Measurements from ENCODE around the gene GNG7. TPM values are rescaled to one million over a fixed set of nuclear protein-coding genes. Genes with fewer than 3 reads are reported as not detected.

The GNG7 gene
- polyA plus RNA-seq, 1 donor: 2.2 TPM

GRCh38 chr19:2726904-2727639 is 24.6 kb upstream of the GNG7 start:
- no peaks in the 10 kb centered on the region for H3K36me3 ChIP-seq (ENCODE audit: control insufficient read depth, insufficient read depth, low read length)
- DNase-seq: no peak
- no peaks in the 10 kb centered on the region for H3K4me1 ChIP-seq (ENCODE audit: control insufficient read depth, insufficient read depth, low read length)
- no CpG with 5 or more reads among the region's 26 CpGs for WGBS (ENCODE audit: insufficient coverage, low lambda C conversion rate)
- H3K27ac ChIP-seq (ENCODE audit: low read length): no peak overlapping the region
- no peak overlapping the region for H3K4me3 ChIP-seq (ENCODE audit: low read length)
- H3K9me3 ChIP-seq (ENCODE audit: control insufficient read depth, low read depth, low read length): peaks cover 3% of the 10 kb centered on the region
- H3K27me3 ChIP-seq (ENCODE audit: control insufficient read depth, insufficient read depth, low read length): peaks cover 45% of the 10 kb centered on the region

- Histone ChIP-seq H3K27ac (ENCODE audit: low read length) (no peak overlapping the region), H3K4me3 (ENCODE audit: low read length) (no peak overlapping the region), H3K27me3 (ENCODE audit: control insufficient read depth, insufficient read depth, low read length) (peaks cover 53% of the 10 kb centered on the region), H3K4me1 (ENCODE audit: control insufficient read depth, insufficient read depth, low read length) (no peaks in the 10 kb centered on the region), H3K36me3 (ENCODE audit: control insufficient read depth, insufficient read depth, low read length) (no peaks in the 10 kb centered on the region), H3K9me3 (ENCODE audit: control insufficient read depth, low read depth, low read length) (peaks cover 3% of the 10 kb centered on the region)
- WGBS (ENCODE audit: insufficient coverage, low lambda C conversion rate): 33% methylated on average over 1 of the region's 15 CpGs
- DNase-seq: no peak
These were observed 23.8 kb upstream of the GNG7 start for GRCh38 chr19:2726160-2726855.

GRCh38 chr19:2724148-2724557 is 21.7 kb upstream of the GNG7 start:
- no CpG with 5 or more reads among the region's 7 CpGs for WGBS (ENCODE audit: insufficient coverage, low lambda C conversion rate)
- Histone ChIP-seq H3K27me3 (ENCODE audit: control insufficient read depth, insufficient read depth, low read length) (peaks cover 67% of the 10 kb centered on the region), H3K4me3 (ENCODE audit: low read length) (no peak overlapping the region), H3K36me3 (ENCODE audit: control insufficient read depth, insufficient read depth, low read length) (no peaks in the 10 kb centered on the region), H3K27ac (ENCODE audit: low read length) (no peak overlapping the region), H3K4me1 (ENCODE audit: control insufficient read depth, insufficient read depth, low read length) (no peaks in the 10 kb centered on the region), H3K9me3 (ENCODE audit: control insufficient read depth, low read depth, low read length) (peaks cover 11% of the 10 kb centered on the region)
- DNase-seq: no peak

GRCh38 chr19:2723747-2724146 is 21.3 kb upstream of the GNG7 start:
- no CpG with 5 or more reads among the region's 14 CpGs for WGBS (ENCODE audit: insufficient coverage, low lambda C conversion rate)
- H3K4me3 ChIP-seq (ENCODE audit: low read length): no peak overlapping the region
- no peak for DNase-seq
- H3K9me3 ChIP-seq (ENCODE audit: control insufficient read depth, low read depth, low read length): peaks cover 11% of the 10 kb centered on the region
- no peaks in the 10 kb centered on the region for H3K4me1 ChIP-seq (ENCODE audit: control insufficient read depth, insufficient read depth, low read length)
- H3K27me3 ChIP-seq (ENCODE audit: control insufficient read depth, insufficient read depth, low read length): peaks cover 71% of the 10 kb centered on the region
- H3K27ac ChIP-seq (ENCODE audit: low read length): no peak overlapping the region
- H3K36me3 ChIP-seq (ENCODE audit: control insufficient read depth, insufficient read depth, low read length): no peaks in the 10 kb centered on the region

GRCh38 chr19:2723345-2723715 is 20.8 kb upstream of the GNG7 start:
- H3K27ac ChIP-seq (ENCODE audit: low read length): no peak overlapping the region
- H3K9me3 ChIP-seq (ENCODE audit: control insufficient read depth, low read depth, low read length): peaks cover 11% of the 10 kb centered on the region
- DNase-seq: no peak
- no CpG with 5 or more reads among the region's 13 CpGs for WGBS (ENCODE audit: insufficient coverage, low lambda C conversion rate)
- no peaks in the 10 kb centered on the region for H3K4me1 ChIP-seq (ENCODE audit: control insufficient read depth, insufficient read depth, low read length)
- peaks cover 69% of the 10 kb centered on the region for H3K27me3 ChIP-seq (ENCODE audit: control insufficient read depth, insufficient read depth, low read length)
- H3K4me3 ChIP-seq (ENCODE audit: low read length): no peak overlapping the region
- no peaks in the 10 kb centered on the region for H3K36me3 ChIP-seq (ENCODE audit: control insufficient read depth, insufficient read depth, low read length)

- peaks cover 11% of the 10 kb centered on the region for H3K9me3 ChIP-seq (ENCODE audit: control insufficient read depth, low read depth, low read length)
- H3K36me3 ChIP-seq (ENCODE audit: control insufficient read depth, insufficient read depth, low read length): no peaks in the 10 kb centered on the region
- DNase-seq: no peak
- 100% methylated on average over 1 of the region's 28 CpGs for WGBS (ENCODE audit: insufficient coverage, low lambda C conversion rate)
- H3K4me3 ChIP-seq (ENCODE audit: low read length): no peak overlapping the region
- H3K27ac ChIP-seq (ENCODE audit: low read length): no peak overlapping the region
- peaks cover 66% of the 10 kb centered on the region for H3K27me3 ChIP-seq (ENCODE audit: control insufficient read depth, insufficient read depth, low read length)
- no peaks in the 10 kb centered on the region for H3K4me1 ChIP-seq (ENCODE audit: control insufficient read depth, insufficient read depth, low read length)
These were observed 20.2 kb upstream of the GNG7 start for GRCh38 chr19:2722541-2723344.

- no peaks in the 10 kb centered on the region for H3K36me3 ChIP-seq (ENCODE audit: control insufficient read depth, insufficient read depth, low read length)
- peaks cover 16% of the 10 kb centered on the region for H3K9me3 ChIP-seq (ENCODE audit: control insufficient read depth, low read depth, low read length)
- DNase-seq: no peak
- H3K27ac ChIP-seq (ENCODE audit: low read length): no peak overlapping the region
- no CpG with 5 or more reads among the region's 39 CpGs for WGBS (ENCODE audit: insufficient coverage, low lambda C conversion rate)
- peaks cover 57% of the 10 kb centered on the region for H3K27me3 ChIP-seq (ENCODE audit: control insufficient read depth, insufficient read depth, low read length)
- H3K4me3 ChIP-seq (ENCODE audit: low read length): no peak overlapping the region
- H3K4me1 ChIP-seq (ENCODE audit: control insufficient read depth, insufficient read depth, low read length): no peaks in the 10 kb centered on the region
These were observed 19.4 kb upstream of the GNG7 start for GRCh38 chr19:2721570-2722540.

- H3K4me1 ChIP-seq (ENCODE audit: control insufficient read depth, insufficient read depth, low read length): no peaks in the 10 kb centered on the region
- no peaks in the 10 kb centered on the region for H3K36me3 ChIP-seq (ENCODE audit: control insufficient read depth, insufficient read depth, low read length)
- peaks cover 48% of the 10 kb centered on the region for H3K27me3 ChIP-seq (ENCODE audit: control insufficient read depth, insufficient read depth, low read length)
- WGBS (ENCODE audit: insufficient coverage, low lambda C conversion rate): no CpG with 5 or more reads among the region's 100 CpGs
- H3K4me3 ChIP-seq (ENCODE audit: low read length): no peak within 1 kb of the TSS
- no peak within 1 kb of the TSS for H3K27ac ChIP-seq (ENCODE audit: low read length)
- H3K9me3 ChIP-seq (ENCODE audit: control insufficient read depth, low read depth, low read length): peaks cover 20% of the 10 kb centered on the region
- no peak for DNase-seq
These were observed 18.5 kb upstream of the GNG7 start, which contains the start of gene DIRAS1 for GRCh38 chr19:2720777-2721569. TSS of gene DIRAS1 (minus strand) at chr19:2721372. CDS start at chr19:2717806, 3,566 bp downstream.
